ENCODE measurements around the gene MYOCD. TPM values are rescaled to one million over a fixed set of nuclear protein-coding genes. Genes with fewer than 3 reads are reported as not detected.

MYOCD gene
- polyA plus RNA-seq, 12 donors: 0.46 to 12.9 (median 0.96) TPM; not detected in 1

- DNase-seq: no peak
These were observed 25.3 kb upstream of the MYOCD start for GRCh38 chr17:12640364-12640763.

GRCh38 chr17:12641084-12641483 is 24.6 kb upstream of the MYOCD start:
- DNase-seq: no peak

GRCh38 chr17:12642034-12642433 is 23.7 kb upstream of the MYOCD start:
- DNase-seq: no peak

- no peak for DNase-seq
These were observed 21.9 kb upstream of the MYOCD start for GRCh38 chr17:12643822-12644221.

- no peak for DNase-seq
These were observed 21.1 kb upstream of the MYOCD start for GRCh38 chr17:12644623-12645022.

- DNase-seq: no peak
These were observed 18.8 kb upstream of the MYOCD start for GRCh38 chr17:12646761-12647422.

GRCh38 chr17:12648498-12648897 is 17.2 kb upstream of the MYOCD start:
- no peak for DNase-seq

- DNase-seq: no peak
These were observed 9.8 kb upstream of the MYOCD start for GRCh38 chr17:12655936-12656335.

GRCh38 chr17:12656354-12656753 is 9.3 kb upstream of the MYOCD start:
- no peak for DNase-seq

GRCh38 chr17:12659500-12659899 is 6.2 kb upstream of the MYOCD start:
- no peak for DNase-seq

GRCh38 chr17:12664252-12664651 is 1.4 kb upstream of the MYOCD start:
- DNase-seq: no peak

GRCh38 chr17:12664894-12665262 is 812 bp upstream of the MYOCD start:
- DNase-seq: no peak

- no peak for DNase-seq
These were observed 1.0 kb downstream of the MYOCD start for GRCh38 chr17:12666718-12667117.

GRCh38 chr17:12667299-12667958 is 1.7 kb downstream of the MYOCD start:
- DNase-seq: peak; percentile 41

GRCh38 chr17:12671906-12672305 is 6.2 kb downstream of the MYOCD start:
- no peak for DNase-seq

GRCh38 chr17:12672947-12673346 is 7.3 kb downstream of the MYOCD start:
- no peak for DNase-seq

GRCh38 chr17:12673788-12674187 is 8.1 kb downstream of the MYOCD start:
- no peak for DNase-seq

- no peak for DNase-seq
These were observed 14.8 kb downstream of the MYOCD start for GRCh38 chr17:12680407-12680897.

- no peak for DNase-seq
These were observed 15.3 kb downstream of the MYOCD start for GRCh38 chr17:12680993-12681392.

- DNase-seq: no peak
These were observed 17.6 kb downstream of the MYOCD start for GRCh38 chr17:12683299-12683698.

GRCh38 chr17:12686486-12686885 is 20.8 kb downstream of the MYOCD start:
- no peak for DNase-seq

GRCh38 chr17:12688382-12688781 is 22.7 kb downstream of the MYOCD start:
- no peak for DNase-seq

GRCh38 chr17:12691173-12691572 is 25.5 kb downstream of the MYOCD start:
- peak; percentile 41 for DNase-seq

GRCh38 chr17:12693640-12694039 is 27.9 kb downstream of the MYOCD start:
- no peak for DNase-seq
